ENCODE measurements around the gene TMC6.

TMC6 gene

GRCh38 chr17:78064708-78065107 lies 63.8 kb downstream of the TMC6 start:
- DNase-seq: no peak

- no peak for DNase-seq
Observed at GRCh38 chr17:78063489-78063888, 65.1 kb downstream of the TMC6 start.

- DNase-seq: no peak
Observed at GRCh38 chr17:78062596-78062995, 66.0 kb downstream of the TMC6 start.
